H1 (cell line): Measurements from ENCODE around the gene DCLRE1A. TPM values are rescaled to one million over a fixed set of nuclear protein-coding genes. Genes with fewer than 3 reads are reported as not detected.

ENCODE experiments used
- CTCF ChIA-PET: fragments of 300-600 bp; sonication (Branson Sonifier 250); formaldehyde crosslinking; loops from one replicate; lab custom pipeline; 2021; ENCODE audit not compliant: partially characterized antibody; lab: Charles Lee
- POLR2A ChIA-PET: fragments of 300-600 bp; sonication (Branson Sonifier 250); formaldehyde crosslinking; loops from one replicate; lab custom pipeline; 2021; ENCODE audit warnings: inconsistent platforms; ENCODE audit not compliant: partially characterized antibody; lab: Charles Lee
- DNase-seq, 2 experiments: peaks; one replicate each; pipeline versions ENCODE4 v3.0.0 to v3.0.0-alpha.2; 2010 to 2022; ENCODE audit warnings: low spot score in 2 of 2, low read depth in 1 of 2, mixed read lengths in 1 of 2
- FAIRE-seq: peaks from 2 replicates; lab custom pipeline; 2011; peaks lifted over from hg19 to GRCh38; lab: Jason Lieb, UNC
- H2AFZ ChIP-seq: 2 replicates; pipeline ENCODE4 v1.8.1; 2012; ENCODE audit warnings: low read length, inconsistent platforms
- H2AK5ac ChIP-seq: 2 replicates; pipeline ENCODE4 v1.6.1; 2013; ENCODE audit warnings: low read depth, low read length
- H2BK120ac ChIP-seq: replicated peaks from 2 replicates; pipeline ENCODE3; 2013; ENCODE audit warnings: low read depth, low read length, inconsistent platforms
- H2BK12ac ChIP-seq: 2 replicates; pipeline ENCODE4 v1.6.1; 2013; ENCODE audit warnings: low read depth, low read length
- H2BK15ac ChIP-seq: 2 replicates; pipeline ENCODE4 v1.6.1; 2013; ENCODE audit warnings: low read length
- H2BK20ac ChIP-seq: 2 replicates; pipeline ENCODE4 v1.6.1; 2013; ENCODE audit warnings: low read length
- H2BK5ac ChIP-seq: 2 replicates; pipeline ENCODE4 v1.6.1; 2013; ENCODE audit warnings: low read depth, low read length
- H3K14ac ChIP-seq: 2 replicates; pipeline ENCODE4 v1.6.1; 2013; ENCODE audit warnings: inconsistent platforms; ENCODE audit not compliant: insufficient read length
- H3K18ac ChIP-seq: 2 replicates; pipeline ENCODE4 v1.6.1; 2013; ENCODE audit warnings: low read length; ENCODE audit errors: extremely low read depth
- H3K23ac ChIP-seq: 2 replicates; pipeline ENCODE4 v1.6.1; 2013; ENCODE audit warnings: inconsistent platforms; ENCODE audit not compliant: insufficient read length
- H3K23me2 ChIP-seq: 2 replicates; pipeline ENCODE4 v1.6.1; 2013; ENCODE audit warnings: low read depth, low read length
- H3K27ac ChIP-seq: 2 replicates; pipeline ENCODE4 v1.6.1; 2011; ENCODE audit warnings: low read depth, low read length, inconsistent platforms
- H3K27me3 ChIP-seq, 4 experiments: replicated peaks in 1 of 4; 1 replicate in 1 of 4; 2 replicates in 3 of 4; pipeline versions ENCODE4 v1.6.1 to v1.8.1; 2011 to 2013; ENCODE audit warnings: low read length in 3 of 4, mild to moderate bottlenecking in 3 of 4, inconsistent platforms in 2 of 4, mixed read lengths in 2 of 4, moderate library complexity in 1 of 4; ENCODE audit not compliant: control insufficient read depth in 3 of 4, insufficient read depth in 3 of 4; ENCODE audit errors: extremely low read depth in 1 of 4
- H3K36me3 ChIP-seq, 4 experiments: 2 replicates each; pipeline versions ENCODE4 v1.6.1 to v1.8.1; 2011 to 2013; ENCODE audit warnings: mild to moderate bottlenecking in 4 of 4, low read length in 3 of 4, moderate library complexity in 2 of 4, control low read depth in 1 of 4, inconsistent platforms in 1 of 4; ENCODE audit not compliant: insufficient read depth in 4 of 4, control insufficient read depth in 2 of 4
- H3K4ac ChIP-seq: replicated peaks from 2 replicates; pipeline ENCODE3; 2013; ENCODE audit warnings: low read length, low read depth, mixed read lengths, inconsistent platforms; ENCODE audit not compliant: insufficient read length
- H3K4me1 ChIP-seq, 4 experiments: replicated peaks in 1 of 4; 1 replicate in 1 of 4; 2 replicates in 3 of 4; pipeline versions ENCODE4 v1.6.1 to v1.8.1; 2011 to 2013; ENCODE audit warnings: low read length in 3 of 4, inconsistent platforms in 2 of 4, mixed read lengths in 1 of 4; ENCODE audit not compliant: insufficient read depth in 4 of 4, control insufficient read depth in 3 of 4
- H3K4me2 ChIP-seq, 2 experiments: 2 replicates each; pipeline versions ENCODE4 v1.6.1 to v1.8.1; 2011 to 2013; ENCODE audit warnings: low read depth in 2 of 2, low read length in 2 of 2, control low read depth in 1 of 2, inconsistent platforms in 1 of 2, mild to moderate bottlenecking in 1 of 2; ENCODE audit not compliant: insufficient read depth in 1 of 2
- H3K4me3 ChIP-seq, 4 experiments: fragments of 200-600, 300-600 bp in 1 of 4; sonication (generic), shearing (Covaris generic), sonication (Bioruptor Twin) in 1 of 4; 2 replicates each; pipeline versions ENCODE4 v1.5.1 to v1.8.1; 2011 to 2016; ENCODE audit warnings: low read length in 4 of 4, low read depth in 3 of 4, control low read depth in 2 of 4, inconsistent platforms in 2 of 4, mild to moderate bottlenecking in 2 of 4, mixed read lengths in 1 of 4, moderate library complexity in 1 of 4; ENCODE audit not compliant: insufficient read depth in 2 of 4; ENCODE audit errors: extremely low read depth in 1 of 4
- H3K56ac ChIP-seq: replicated peaks from 2 replicates; pipeline ENCODE3; 2013; ENCODE audit warnings: low read depth, mild to moderate bottlenecking, mixed read lengths, low read length, inconsistent platforms; ENCODE audit not compliant: insufficient read length
- H3K79me1 ChIP-seq: 2 replicates; pipeline ENCODE4 v1.6.1; 2013; ENCODE audit warnings: low read depth, low read length, control low read depth
- H3K79me2 ChIP-seq, 2 experiments: 2 replicates each; pipeline versions ENCODE4 v1.6.1 to v1.8.1; 2012 to 2013; ENCODE audit warnings: low read length in 2 of 2, mild to moderate bottlenecking in 2 of 2, inconsistent platforms in 1 of 2; ENCODE audit not compliant: insufficient read depth in 2 of 2, control insufficient read depth in 1 of 2
- H3K9ac ChIP-seq, 4 experiments: replicated peaks in 1 of 4; 1 replicate in 1 of 4; 2 replicates in 3 of 4; pipeline versions ENCODE4 v1.6.1 to v1.8.1; 2011 to 2013; ENCODE audit warnings: low read depth in 3 of 4, low read length in 3 of 4, control low read depth in 2 of 4, mild to moderate bottlenecking in 2 of 4, moderate library complexity in 2 of 4, inconsistent platforms in 1 of 4; ENCODE audit errors: extremely low read depth in 1 of 4
- H3K9me3 ChIP-seq, 2 experiments: 2 replicates each; pipeline versions ENCODE4 v1.6.1 to v1.8.1; 2012 to 2013; ENCODE audit warnings: mild to moderate bottlenecking in 2 of 2, moderate library complexity in 2 of 2, control low read depth in 1 of 2, inconsistent platforms in 1 of 2, low read depth in 1 of 2, low read length in 1 of 2, mixed read lengths in 1 of 2; ENCODE audit not compliant: insufficient read depth in 2 of 2
- H4K20me1 ChIP-seq, 2 experiments: replicated peaks in 1 of 2; 2 replicates each; pipeline versions ENCODE3 to v1.8.1; 2011 to 2013; ENCODE audit warnings: inconsistent platforms in 2 of 2, low read length in 2 of 2, mild to moderate bottlenecking in 1 of 2; ENCODE audit not compliant: insufficient read depth in 2 of 2, control insufficient read depth in 1 of 2
- H4K5ac ChIP-seq: 2 replicates; pipeline ENCODE4 v1.6.1; 2013; ENCODE audit warnings: low read length, low read depth, mixed read lengths, inconsistent platforms; ENCODE audit not compliant: insufficient read length
- H4K8ac ChIP-seq: 2 replicates; pipeline ENCODE4 v1.8.0; 2013; ENCODE audit warnings: mild to moderate bottlenecking, moderate library complexity, low read length, inconsistent platforms; ENCODE audit not compliant: insufficient read depth; ENCODE audit errors: extremely low read depth
- H4K91ac ChIP-seq: replicated peaks from 2 replicates; pipeline ENCODE3; 2013; ENCODE audit warnings: low read length, mixed read lengths, inconsistent platforms; ENCODE audit not compliant: insufficient read length
- HDAC2 ChIP-seq, 2 experiments: fragments of 300-600 bp in 1 of 2; sonication (generic) in 1 of 2; IDR thresholded peaks; 2 replicates each; pipeline ENCODE4 v1.6.1; 2011 to 2012; ENCODE audit warnings: low read depth in 2 of 2, low read length in 2 of 2, mild to moderate bottlenecking in 2 of 2, moderate library complexity in 2 of 2, borderline replicate concordance in 1 of 2, inconsistent platforms in 1 of 2
- KDM1A ChIP-seq: fragments of 200-600, 300-600 bp; sonication (generic); IDR thresholded peaks from 2 replicates; pipeline ENCODE4 v1.7.1; 2016; ENCODE audit warnings: mild to moderate bottlenecking, low read length, borderline replicate concordance
- MAFK ChIP-seq: IDR thresholded peaks from 2 replicates; pipeline ENCODE4 v1.6.1; 2012; ENCODE audit warnings: low read depth, mild to moderate bottlenecking, improper control_type of control experiment, low read length
- NRF1 ChIP-seq: IDR thresholded peaks from 2 replicates; pipeline ENCODE4 v1.6.1; 2011; ENCODE audit warnings: mild to moderate bottlenecking, low read depth, low read length, improper control_type of control experiment
- RNF2 ChIP-seq: fragments of 200-900, 300-1000 bp; sonication (generic); IDR thresholded peaks from 2 replicates; pipeline ENCODE4 v1.7.1; 2016; ENCODE audit warnings: borderline replicate concordance, low read depth, mild to moderate bottlenecking, antibody characterized with exemption, low read length; ENCODE audit not compliant: poor library complexity, severe bottlenecking; ENCODE audit errors: missing control alignments
- WGBS, 2 experiments: shearing (Covaris generic) in 1 of 2; methylation state at CpG; one replicate each; pipeline versions ENCODE4 v1.1.6 to v1.1.7; 2013 to 2015; ENCODE audit warnings: low lambda C conversion rate in 2 of 2, mixed read lengths in 2 of 2, inconsistent platforms in 1 of 2, low coverage in 1 of 2, missing lambda C conversion rate in 1 of 2; ENCODE audit not compliant: insufficient replicate concordance in 2 of 2, insufficient coverage in 1 of 2, insufficient read length in 1 of 2; ENCODE audit errors: extremely low coverage in 1 of 2, missing lambda C conversion rate in 1 of 2; 5-methylcytosine and 5-hydroxymethylcytosine counted together
- polyA plus RNA-seq, 7 experiments: library from polyadenylated mRNA; depleted of rRNA in 3 of 7; stranded (reverse) in 5 of 7; unstranded in 2 of 7; fragments of >200 nt in 5 of 7; fragments of 200-250 nt in 2 of 7; gene quantifications; 1 replicate in 5 of 7; 2 replicates in 1 of 7; 4 replicates in 1 of 7; pipeline versions ENCODE4 v1.2.1 to v1.2.3, GENCODE V29; 2011 to 2013; ENCODE audit warnings: missing spikeins in 2 of 7, mixed read lengths in 2 of 7
- total RNA-seq: library from RNA; stranded (reverse); fragmentation: NEBNext Ultra II Directional; extraction: Animal tissue kit (Norgen Biotek cat#: 25700); gene quantifications from 2 replicates; pipeline ENCODE4 v1.2.1, GENCODE V29; 2021
- TF ChIP-seq, protein P1 (sequence below): IDR thresholded peaks from 2 replicates; pipeline ENCODE4 v1.6.1; 2012; ENCODE audit warnings: inconsistent platforms
- TF ChIP-seq, protein P2 (sequence below): IDR thresholded peaks from 2 replicates; pipeline ENCODE4 v1.6.1; 2011; ENCODE audit warnings: low read depth, mild to moderate bottlenecking, low read length; ENCODE audit not compliant: insufficient read depth
- TF ChIP-seq, protein P3 (sequence below): IDR thresholded peaks from 2 replicates; pipeline ENCODE4 v1.6.1; 2012; ENCODE audit warnings: low read length, inconsistent platforms
- TF ChIP-seq, protein P4 (sequence below): IDR thresholded peaks from 2 replicates; pipeline ENCODE4 v1.6.1; 2011; ENCODE audit warnings: low read length, improper control_type of control experiment

DCLRE1A gene
- total and polyA plus RNA-seq, 2 of the 8 experiments (the other 6 are each of a cell fraction or from before 2014, with no cell fraction given) = 8.1 to 10.1 TPM

DNA sequence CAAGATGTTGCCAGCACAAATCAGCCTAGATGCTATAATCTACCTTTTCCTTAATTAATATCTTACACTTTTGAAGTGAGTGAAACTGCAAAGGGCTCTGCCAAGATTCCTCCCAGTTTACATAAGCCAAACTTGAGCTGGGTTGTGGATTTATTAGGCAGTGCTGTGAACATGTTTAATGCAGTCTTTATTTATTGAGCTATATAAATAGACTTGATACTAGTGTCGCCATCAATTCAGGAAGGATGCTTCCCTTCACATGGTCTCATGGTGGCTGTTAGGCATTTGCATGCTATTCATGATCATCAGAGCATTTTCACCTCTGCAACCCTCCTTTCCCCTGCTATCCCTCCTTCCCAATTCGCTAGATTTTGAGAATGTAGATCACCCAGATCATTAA is 62.2 kb downstream of the DCLRE1A start:
- DNase-seq (no peak), FAIRE-seq (no peak)
- Histone ChIP-seq H2AFZ (no peak overlapping the region), H2BK12ac (no peak overlapping the region), H3K56ac (no peak overlapping the region), H2BK20ac (no peak overlapping the region), H3K79me2 (no peaks in the 10 kb centered on the region), H3K27me3 (no peaks in the 10 kb centered on the region), H3K14ac (no peak overlapping the region), H2BK5ac (no peak overlapping the region), H4K20me1 (no peaks in the 10 kb centered on the region), H3K27ac (no peak overlapping the region), H3K9me3 (no peaks in the 10 kb centered on the region), H3K4me3 (no peak overlapping the region), H4K8ac (no peak overlapping the region), H3K4ac (no peak overlapping the region), H3K18ac (no peak overlapping the region), H2BK120ac (no peak overlapping the region), H3K4me1 (no peaks in the 10 kb centered on the region), H2BK15ac (no peak overlapping the region), H3K79me1 (no peaks in the 10 kb centered on the region), H3K36me3 (no peaks in the 10 kb centered on the region), H4K5ac (no peak overlapping the region), H3K4me2 (no peak overlapping the region), H4K91ac (no peak overlapping the region), H3K9ac (no peak overlapping the region), H3K23ac (no peak overlapping the region), H2AK5ac (no peak overlapping the region), H3K23me2 (no peaks in the 10 kb centered on the region)
- ChIA-PET CTCF (interaction anchor here (0.9 to 1.3 kb wide), 4 partner anchors 8 to 64 kb away, joined by 3 to 5 read pairs (median 4); no protein-coding TSS in a partner anchor), POLR2A (no interaction called here)
- 84% methylated on average over 2 of the region's 2 CpGs; no CpG with 5 or more reads in 1 of the 2 experiments for WGBS, 2 experiments
- TF ChIP-seq HDAC2 (IDR thresholded peaks at IDR 0.05; ENCODE audit: borderline replicate concordance in 1 of 2, low read depth in 2 of 2, low read length in 2 of 2) = no peak
- TF ChIP-seq, protein P1, sequence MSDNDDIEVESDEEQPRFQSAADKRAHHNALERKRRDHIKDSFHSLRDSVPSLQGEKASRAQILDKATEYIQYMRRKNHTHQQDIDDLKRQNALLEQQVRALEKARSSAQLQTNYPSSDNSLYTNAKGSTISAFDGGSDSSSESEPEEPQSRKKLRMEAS = no peak
- TF ChIP-seq, protein P2, sequence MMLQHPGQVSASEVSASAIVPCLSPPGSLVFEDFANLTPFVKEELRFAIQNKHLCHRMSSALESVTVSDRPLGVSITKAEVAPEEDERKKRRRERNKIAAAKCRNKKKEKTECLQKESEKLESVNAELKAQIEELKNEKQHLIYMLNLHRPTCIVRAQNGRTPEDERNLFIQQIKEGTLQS = no peak
- no peak for TF ChIP-seq MAFK
- TF ChIP-seq, protein P3, sequence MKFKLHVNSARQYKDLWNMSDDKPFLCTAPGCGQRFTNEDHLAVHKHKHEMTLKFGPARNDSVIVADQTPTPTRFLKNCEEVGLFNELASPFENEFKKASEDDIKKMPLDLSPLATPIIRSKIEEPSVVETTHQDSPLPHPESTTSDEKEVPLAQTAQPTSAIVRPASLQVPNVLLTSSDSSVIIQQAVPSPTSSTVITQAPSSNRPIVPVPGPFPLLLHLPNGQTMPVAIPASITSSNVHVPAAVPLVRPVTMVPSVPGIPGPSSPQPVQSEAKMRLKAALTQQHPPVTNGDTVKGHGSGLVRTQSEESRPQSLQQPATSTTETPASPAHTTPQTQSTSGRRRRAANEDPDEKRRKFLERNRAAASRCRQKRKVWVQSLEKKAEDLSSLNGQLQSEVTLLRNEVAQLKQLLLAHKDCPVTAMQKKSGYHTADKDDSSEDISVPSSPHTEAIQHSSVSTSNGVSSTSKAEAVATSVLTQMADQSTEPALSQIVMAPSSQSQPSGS = no peak
- no peak for TF ChIP-seq RNF2
- TF ChIP-seq KDM1A = no peak
- no peak for TF ChIP-seq NRF1
- TF ChIP-seq, protein P4, sequence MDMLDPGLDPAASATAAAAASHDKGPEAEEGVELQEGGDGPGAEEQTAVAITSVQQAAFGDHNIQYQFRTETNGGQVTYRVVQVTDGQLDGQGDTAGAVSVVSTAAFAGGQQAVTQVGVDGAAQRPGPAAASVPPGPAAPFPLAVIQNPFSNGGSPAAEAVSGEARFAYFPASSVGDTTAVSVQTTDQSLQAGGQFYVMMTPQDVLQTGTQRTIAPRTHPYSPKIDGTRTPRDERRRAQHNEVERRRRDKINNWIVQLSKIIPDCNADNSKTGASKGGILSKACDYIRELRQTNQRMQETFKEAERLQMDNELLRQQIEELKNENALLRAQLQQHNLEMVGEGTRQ = no peak
